GM12878 (cell line): ENCODE data around the gene AMOTL1. TPM values are rescaled to one million over a fixed set of nuclear protein-coding genes. Genes with fewer than 3 reads are reported as not detected.

Source experiments
- ATAC-seq: fragments of 200-7000 bp; cut with Tn5 transposase; 3 replicates; pipeline ENCODE4 v1.9.1; 2020; ENCODE audit warnings: mild to moderate bottlenecking, moderate library complexity
- BruUV-seq: library from RNA; stranded (reverse); fragments of 400-500 nt; replicated peaks from 2 replicates; lab custom pipeline; 2021; lab: Mats Ljungman, UMichigan
- CTCF ChIA-PET: fragments of 300-600 bp; sonication (Branson Sonifier 250); formaldehyde crosslinking; extraction: SDS; loops from one replicate; lab custom pipeline; 2021; ENCODE audit warnings: inconsistent platforms; lab: Yijun Ruan, JAX
- POLR2A ChIA-PET: fragments of 350-600 bp; formaldehyde crosslinking; extraction: SDS; loops from one replicate; lab custom pipeline; 2021; ENCODE audit warnings: inconsistent platforms; lab: Charles Lee
- RAD21 ChIA-PET: fragments of 300-600 bp; sonication (Branson Sonifier 250); formaldehyde crosslinking; loops from one replicate; lab custom pipeline; 2023; ENCODE audit warnings: antibody characterized with exemption; ENCODE audit not compliant: unreplicated experiment; lab: Charles Lee
- SMC1A ChIA-PET: fragments of 300-600 bp; sonication (Branson Sonifier 250); formaldehyde crosslinking; loops from one replicate; lab custom pipeline; 2023; ENCODE audit not compliant: unreplicated experiment, uncharacterized antibody; lab: Charles Lee
- DNase-seq: peaks from one replicate; pipeline ENCODE4 v3.0.0-alpha.2; 2011; ENCODE audit warnings: low read depth, low spot score
- FAIRE-seq: peaks from 3 replicates; lab custom pipeline; 2011; peaks lifted over from hg19 to GRCh38; lab: Jason Lieb, UNC
- H2AFZ ChIP-seq: 2 replicates; pipeline ENCODE4 v1.6.0; 2011; ENCODE audit warnings: low read depth, low read length, control low read depth; ENCODE audit not compliant: control insufficient read depth
- H3K27ac ChIP-seq: 2 replicates; pipeline ENCODE4 v1.5.1; 2011; ENCODE audit warnings: control low read depth; ENCODE audit not compliant: control insufficient read depth, insufficient read depth
- H3K27me3 ChIP-seq, 2 experiments: replicated peaks in 1 of 2; 2 replicates each; pipeline versions ENCODE4 v1.6.0 to v1.6.1; 2011; ENCODE audit warnings: low read length in 1 of 2; ENCODE audit not compliant: control insufficient read depth in 2 of 2, insufficient read depth in 2 of 2
- H3K36me3 ChIP-seq, 2 experiments: 2 replicates each; pipeline ENCODE4 v1.5.1; 2011; ENCODE audit warnings: low read length in 1 of 2; ENCODE audit not compliant: control insufficient read depth in 2 of 2, insufficient read depth in 2 of 2
- H3K4me1 ChIP-seq: 2 replicates; pipeline ENCODE4 v1.6.1; 2011; ENCODE audit warnings: mild to moderate bottlenecking, low read length, moderate library complexity, mixed read lengths; ENCODE audit not compliant: control insufficient read depth, insufficient read depth
- H3K4me2 ChIP-seq: 2 replicates; pipeline ENCODE4 v1.6.0; 2011; ENCODE audit warnings: control low read depth; ENCODE audit not compliant: control insufficient read depth, insufficient read depth
- H3K4me3 ChIP-seq: fragments of 200-600 bp; sonication (generic); 2 replicates; pipeline ENCODE4 v1.5.1; 2016
- H3K79me2 ChIP-seq: 2 replicates; pipeline ENCODE4 v1.6.0; 2011; ENCODE audit warnings: low read length; ENCODE audit not compliant: control insufficient read depth, insufficient read depth
- H3K9ac ChIP-seq: 2 replicates; pipeline ENCODE4 v1.8.0; 2011; ENCODE audit warnings: low read length, control low read depth, mixed read lengths; ENCODE audit not compliant: control insufficient read depth, insufficient read depth
- H3K9me3 ChIP-seq: replicated peaks from 3 replicates; pipeline ENCODE4 v1.5.1; 2011; ENCODE audit warnings: mild to moderate bottlenecking, low read length; ENCODE audit not compliant: control insufficient read depth, insufficient read depth
- H4K20me1 ChIP-seq: 2 replicates; pipeline ENCODE4 v1.6.0; 2011; ENCODE audit not compliant: control insufficient read depth, insufficient read depth
- BMI1 ChIP-seq: fragments of 450-650 bp; IDR thresholded peaks from 2 replicates; pipeline ENCODE4 v1.6.1; 2016; ENCODE audit warnings: mild to moderate bottlenecking, moderate library complexity, borderline replicate concordance
- BRCA1 ChIP-seq: IDR thresholded peaks from 2 replicates; pipeline ENCODE4 v1.6.1; 2011; ENCODE audit warnings: low read depth, low read length, improper control_type of control experiment
- ETV6 ChIP-seq, 2 experiments: fragments of 450-650 bp in 1 of 2; IDR thresholded peaks in 1 of 2; conservative IDR thresholded peaks in 1 of 2; 2 replicates each; pipeline ENCODE4 v1.6.1; 2014; ENCODE audit warnings: antibody characterized with exemption in 1 of 2, borderline replicate concordance in 1 of 2, low read depth in 1 of 2, mild to moderate bottlenecking in 1 of 2, moderate library complexity in 1 of 2
- MAX ChIP-seq: IDR thresholded peaks from 2 replicates; pipeline ENCODE4 v1.6.1; 2012; ENCODE audit warnings: low read depth, low read length, improper control_type of control experiment
- MYB ChIP-seq: fragments of 150-350 bp; IDR thresholded peaks from 2 replicates; pipeline ENCODE4 v1.6.1; 2014; ENCODE audit warnings: mild to moderate bottlenecking, low read depth, low read length, borderline replicate concordance
- NFIC ChIP-seq: IDR thresholded peaks from 2 replicates; pipeline ENCODE4 v1.6.1; 2012; ENCODE audit warnings: low read depth, mild to moderate bottlenecking, inconsistent platforms, low read length, moderate library complexity
- NFYB ChIP-seq: IDR thresholded peaks from 2 replicates; pipeline ENCODE4 v1.6.1; 2011; ENCODE audit warnings: low read depth, mild to moderate bottlenecking, low read length, improper control_type of control experiment, moderate library complexity; ENCODE audit not compliant: insufficient read depth
- POLR2AphosphoS5 ChIP-seq: IDR thresholded peaks from 2 replicates; pipeline ENCODE4 v1.6.1; 2011; ENCODE audit warnings: mild to moderate bottlenecking, low read length, inconsistent platforms
- RCOR1 ChIP-seq: conservative IDR thresholded peaks from 2 replicates; pipeline ENCODE4 v1.6.1; 2012; ENCODE audit warnings: low read depth, low read length, improper control_type of control experiment
- SIN3A ChIP-seq: IDR thresholded peaks from 2 replicates; pipeline ENCODE4 v1.6.1; 2012; ENCODE audit warnings: low read depth, low read length, improper control_type of control experiment
- SMAD1 ChIP-seq: fragments of 450-650 bp; IDR thresholded peaks from 2 replicates; pipeline ENCODE4 v1.6.1; 2018; ENCODE audit warnings: mild to moderate bottlenecking, low read depth; ENCODE audit not compliant: partially characterized antibody
- TCF7 ChIP-seq: IDR thresholded peaks from 2 replicates; pipeline ENCODE4 v1.6.1; 2014; ENCODE audit warnings: antibody characterized with exemption, borderline replicate concordance
- ZBTB4 ChIP-seq: fragments of 450-650 bp; formaldehyde crosslinking; IDR thresholded peaks from 2 replicates; pipeline ENCODE4 v1.4.0; 2022; ENCODE audit warnings: mild to moderate bottlenecking, moderate library complexity
- ZNF274 ChIP-seq: IDR thresholded peaks from one replicate; pipeline ENCODE4 v1.8.0; 2011; ENCODE audit not compliant: insufficient read length, insufficient read depth
- ZZZ3 ChIP-seq: IDR thresholded peaks from 2 replicates; pipeline ENCODE4 v1.6.1; 2011; ENCODE audit warnings: low read depth; ENCODE audit not compliant: control insufficient read depth, insufficient read length
- WGBS: methylation state at CpG from one replicate; pipeline ENCODE4 v1.1.6; 2016; ENCODE audit warnings: low lambda C conversion rate; ENCODE audit not compliant: insufficient replicate concordance, insufficient coverage; ENCODE audit errors: missing lambda C conversion rate; 5-methylcytosine and 5-hydroxymethylcytosine counted together
- in situ Hi-C: fragments of 300-500 bp; cut with MboI; formaldehyde crosslinking; loops from 9 replicates; pipeline ENCODE4 v1.14.3; 2018; ENCODE audit warnings: mixed read lengths
- intact Hi-C: fragments of 100-400 bp; cut with micrococcal nuclease; formaldehyde crosslinking; loops from one replicate; pipeline ENCODE4 v1.14.2; 2022; ENCODE audit not compliant: unreplicated experiment
- polyA plus RNA-seq, 11 experiments: library from polyadenylated mRNA; depleted of rRNA in 4 of 11; unstranded in 6 of 11; stranded (reverse) in 5 of 11; fragments of >200 nt; fragmentation: Nextera tagmentation in 4 of 11; fragmentation: Illumina TruSeq in 1 of 11; extraction: Ambion mirVana in 4 of 11; extraction: Trizol in 1 of 11; gene quantifications; 1 replicate in 1 of 11; 2 replicates in 10 of 11; pipeline versions ENCODE4 v1.2.1 to v1.2.3, GENCODE V29; 2011 to 2016; ENCODE audit warnings: inconsistent platforms in 2 of 11, missing spikeins in 2 of 11, low read depth in 1 of 11
- total RNA-seq, 4 experiments: library from RNA; depleted of rRNA in 3 of 4; stranded (reverse); fragments of >200 nt in 3 of 4; fragmentation: Illumina TruSeq in 1 of 4; extraction: Trizol in 1 of 4; gene quantifications; 2 replicates each; pipeline versions ENCODE4 v1.2.1 to v1.2.3, GENCODE V29; 2013 to 2021

AMOTL1 gene
- total and polyA plus RNA-seq, 10 of the 15 experiments (the other 5 are each of a cell fraction or from before 2014, with no cell fraction given) = under 0.01 to 0.41 (median 0.01) TPM; not detected in 7

- Histone ChIP-seq H3K9ac (no peak overlapping the region), H3K79me2 (no peaks in the 10 kb centered on the region), H3K4me2 (no peak overlapping the region), H3K4me1 (no peaks in the 10 kb centered on the region), H3K4me3 (no peak overlapping the region), H3K27ac (no peak overlapping the region), H2AFZ (no peak overlapping the region), H4K20me1 (no peaks in the 10 kb centered on the region), H3K9me3 (no peaks in the 10 kb centered on the region), H3K36me3 (no peaks in the 10 kb centered on the region), H3K27me3 (no peaks in the 10 kb centered on the region; a peak in 1 of 4 replicates)
- in situ Hi-C loops (no loop called here), intact Hi-C loops (loop anchor here (10.0 kb wide), 1 partner anchor 236 kb away; the partner anchor contains the start of gene C11orf97)
- TF ChIP-seq BMI1 = no peak
- TF ChIP-seq TCF7 = no peak
- TF ChIP-seq RCOR1 = no peak
- TF ChIP-seq POLR2AphosphoS5 = no peak
- no peak for TF ChIP-seq ZBTB4 (CRISPR knock-in tag)
- TF ChIP-seq ZNF274 = no peak
- no peak for TF ChIP-seq SIN3A
- no peak for TF ChIP-seq ZZZ3
- TF ChIP-seq MYB = no peak
- no peak for TF ChIP-seq NFIC
- no peak for TF ChIP-seq BRCA1
- TF ChIP-seq ETV6 (conservative IDR thresholded peaks at IDR 0.05 in 1 of 2, IDR thresholded peaks at IDR 0.05 in 1 of 2; ENCODE audit: borderline replicate concordance in 1 of 2, low read depth in 1 of 2) = no peak
- TF ChIP-seq MAX = no peak
- no peak for TF ChIP-seq SMAD1
- TF ChIP-seq NFYB = no peak
- POLR2A ChIA-PET = no interaction called here
- no TSS peak for BruUV-seq
- ATAC-seq (no peak), FAIRE-seq (no peak), DNase-seq (no peak)
- SMC1A ChIA-PET = no interaction called here
- WGBS = 4% methylated on average over 10 of the region's 10 CpGs
- RAD21 ChIA-PET = no interaction called here
- CTCF ChIA-PET = no interaction called here
These were observed 17.6 kb upstream of the AMOTL1 start for GRCh38 chr11:94750319-94751217.
